CD4-positive, CD25-positive, alpha-beta regulatory T cell (primary cell): Measurements from ENCODE around the gene OSBP2. TPM values are rescaled to one million over a fixed set of nuclear protein-coding genes. Genes with fewer than 3 reads are reported as not detected.
"Not testable (repeated sequence)": the region's sequence is repeated elsewhere in the genome, so short reads cannot be mapped to it uniquely, and the experiment has no call there.

Experiments used
- ATAC-seq, 2 donors: fragments of 150-1000 bp; cut with Tn5 transposase; one replicate each; pipeline ENCODE4 v1.10.0; 2021; ENCODE audit warnings: low read depth in 2 of 2, moderate number of reproducible peaks in 2 of 2, moderate library complexity in 1 of 2
- DNase-seq, 3 donors: peaks; one replicate each; pipeline versions ENCODE4 v3.0.0 to v3.0.0-alpha.2; 2012 to 2022; ENCODE audit warnings: mixed read lengths in 1 of 3
- H3K27ac ChIP-seq: one replicate; pipeline ENCODE4 v1.7.0; 2013; ENCODE audit warnings: mild to moderate bottlenecking, low read length; ENCODE audit not compliant: insufficient read depth, poor library complexity, severe bottlenecking
- H3K27me3 ChIP-seq: one replicate; pipeline ENCODE4 v1.7.0; 2013; ENCODE audit warnings: low read length; ENCODE audit not compliant: control insufficient read depth, insufficient read depth
- H3K36me3 ChIP-seq: one replicate; pipeline ENCODE4 v1.7.0; 2013; ENCODE audit warnings: mild to moderate bottlenecking, low read length, moderate library complexity; ENCODE audit not compliant: control insufficient read depth, insufficient read depth
- H3K4me1 ChIP-seq: 2 replicates; pipeline ENCODE4 v1.7.0; 2013; ENCODE audit warnings: mild to moderate bottlenecking, low read length; ENCODE audit not compliant: insufficient read depth, control insufficient read depth, poor library complexity, severe bottlenecking
- H3K4me3 ChIP-seq: one replicate; pipeline ENCODE4 v1.7.0; 2013; ENCODE audit warnings: low read depth, mild to moderate bottlenecking, low read length, moderate library complexity
- H3K9me3 ChIP-seq, 2 experiments: 1 replicate in 1 of 2; 2 replicates in 1 of 2; pipeline ENCODE4 v1.7.0; 2013; ENCODE audit warnings: low read length in 2 of 2, mild to moderate bottlenecking in 1 of 2, moderate library complexity in 1 of 2; ENCODE audit not compliant: control insufficient read depth in 2 of 2
- H3K27ac Mint-ChIP-seq, 3 donors: one replicate each; pipeline ENCODE4 v1.8.0; 2020 to 2022; ENCODE audit warnings: mild to moderate bottlenecking in 3 of 3, mixed read lengths in 3 of 3, moderate library complexity in 2 of 3
- H3K27me3 Mint-ChIP-seq: one replicate; pipeline ENCODE4 v1.8.0; 2022; ENCODE audit warnings: mild to moderate bottlenecking, mixed read lengths
- H3K36me3 Mint-ChIP-seq: one replicate; pipeline ENCODE4 v1.8.0; 2020; ENCODE audit warnings: mixed read lengths
- H3K4me1 Mint-ChIP-seq, 4 donors: one replicate each; pipeline ENCODE4 v1.8.0; 2020 to 2022; ENCODE audit warnings: mixed read lengths in 4 of 4, mild to moderate bottlenecking in 1 of 4
- H3K4me3 Mint-ChIP-seq, 4 donors: one replicate each; pipeline ENCODE4 v1.8.0; 2020 to 2022; ENCODE audit warnings: mild to moderate bottlenecking in 4 of 4, mixed read lengths in 4 of 4, moderate library complexity in 3 of 4
- H3K9me3 Mint-ChIP-seq, 7 donors: one replicate each; pipeline ENCODE4 v1.8.0; 2020 to 2022; ENCODE audit warnings: mixed read lengths in 7 of 7, mild to moderate bottlenecking in 3 of 7, moderate library complexity in 2 of 7
- polyA plus RNA-seq, 4 donors: library from polyadenylated mRNA; unstranded; fragments of 300-500 nt; fragmentation: Illumina TruSeq; gene quantifications; one replicate each; pipeline ENCODE4 v1.2.3, GENCODE V29; 2021
- total RNA-seq: library from RNA; stranded (reverse); gene quantifications from one replicate; pipeline ENCODE4 v1.2.3, GENCODE V29; 2022

Gene OSBP2
- total and polyA plus RNA-seq, 5 donors from 2014 or later = 0.86 to 9.9 (median 1.7) TPM

DNA sequence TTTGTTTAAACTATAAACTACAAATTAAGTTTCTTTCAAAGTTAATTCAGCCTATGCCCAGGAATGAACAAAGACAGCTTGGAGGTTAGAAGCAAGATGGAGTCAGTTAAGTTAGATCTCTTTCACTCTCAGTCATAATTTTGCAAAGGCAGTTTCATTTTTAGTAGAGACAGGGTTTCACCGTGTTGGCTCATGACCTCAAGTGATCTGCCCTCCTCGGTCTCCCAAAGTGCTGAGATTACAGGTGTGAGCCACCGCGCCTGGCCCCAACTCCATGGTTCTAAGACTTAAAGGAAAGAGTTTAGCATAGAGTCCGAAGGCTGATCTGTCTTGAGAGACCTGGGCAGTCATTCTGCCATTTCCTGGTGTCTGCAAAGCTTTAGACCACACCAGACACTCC, 45.8 kb downstream of the OSBP2 start:
- H3K27ac Mint-ChIP-seq = peak overlapping the region; percentile 71 to 80 (median 77)
- H3K9me3 ChIP-seq, H3K36me3 ChIP-seq, H3K27me3 Mint-ChIP-seq, H3K9me3 Mint-ChIP-seq, H3K27me3 ChIP-seq, H3K36me3 Mint-ChIP-seq: not testable (repeated sequence)
- H3K4me3 Mint-ChIP-seq = peak overlapping the region in 3 of 4 donors; percentile 39 to 48 (median 47)
- DNase-seq (peak in 1 of 3 donors; percentile 73), ATAC-seq (peak in 1 of 2 donors; percentile 36)
- Histone ChIP-seq H3K4me1 (peaks cover 30% of the 10 kb centered on the region), H3K27ac (peak overlapping the region; percentile 25), H3K4me3 (peak overlapping the region; percentile 57)
- peaks cover 16 to 43% (median 31%) of the 10 kb centered on the region in 4 donors for H3K4me1 Mint-ChIP-seq

DNA sequence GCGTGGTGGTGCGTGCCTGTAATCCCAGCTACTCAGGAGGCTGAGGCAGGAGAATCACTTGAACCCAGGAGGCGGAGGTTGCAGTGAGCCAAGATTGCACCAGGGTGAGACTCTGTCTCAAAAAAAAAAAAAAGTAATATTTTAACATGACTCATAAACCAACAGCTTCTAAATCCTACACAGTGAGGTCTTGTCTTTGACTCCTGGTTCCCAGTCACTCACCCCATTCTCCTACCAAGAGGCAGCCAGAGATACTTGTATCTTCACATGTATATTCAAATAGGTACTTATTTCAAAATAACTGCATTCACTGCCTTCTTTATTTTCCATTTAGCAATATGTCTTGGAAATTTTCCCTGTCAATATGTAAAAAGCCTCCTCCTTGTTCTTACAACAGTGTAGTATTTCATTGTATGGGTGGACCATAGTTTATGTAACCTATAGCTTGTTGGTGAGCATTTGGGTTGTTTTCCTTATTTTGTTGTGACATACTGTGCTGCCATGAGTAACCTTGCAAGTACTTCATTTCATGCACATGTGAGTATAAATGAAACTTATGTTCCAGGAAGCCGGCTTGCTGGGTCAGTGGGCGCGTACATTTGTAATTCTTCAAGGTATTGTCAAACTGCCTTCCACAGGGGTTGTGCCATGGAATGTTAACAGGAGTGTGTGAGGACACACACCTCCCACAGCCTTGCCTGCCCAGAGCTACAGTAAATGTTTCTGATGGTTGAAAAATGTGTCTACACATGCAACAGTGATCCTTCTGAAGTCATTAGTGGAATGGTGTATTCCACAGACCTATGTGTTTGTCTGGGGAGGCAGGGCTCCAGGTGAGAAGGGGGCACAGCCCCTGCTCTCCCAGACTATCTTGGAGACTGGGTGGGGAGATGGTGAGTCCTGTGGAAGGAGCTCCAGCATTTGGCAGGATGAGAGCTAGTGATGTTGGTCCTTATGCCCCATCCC, 47.9 kb downstream of the OSBP2 start:
- peak overlapping the region in 3 of 4 donors; percentile 14 to 89 (median 34) for H3K4me3 Mint-ChIP-seq
- peak overlapping the region; percentile 3 to 78 (median 63) for H3K27ac Mint-ChIP-seq

DNA sequence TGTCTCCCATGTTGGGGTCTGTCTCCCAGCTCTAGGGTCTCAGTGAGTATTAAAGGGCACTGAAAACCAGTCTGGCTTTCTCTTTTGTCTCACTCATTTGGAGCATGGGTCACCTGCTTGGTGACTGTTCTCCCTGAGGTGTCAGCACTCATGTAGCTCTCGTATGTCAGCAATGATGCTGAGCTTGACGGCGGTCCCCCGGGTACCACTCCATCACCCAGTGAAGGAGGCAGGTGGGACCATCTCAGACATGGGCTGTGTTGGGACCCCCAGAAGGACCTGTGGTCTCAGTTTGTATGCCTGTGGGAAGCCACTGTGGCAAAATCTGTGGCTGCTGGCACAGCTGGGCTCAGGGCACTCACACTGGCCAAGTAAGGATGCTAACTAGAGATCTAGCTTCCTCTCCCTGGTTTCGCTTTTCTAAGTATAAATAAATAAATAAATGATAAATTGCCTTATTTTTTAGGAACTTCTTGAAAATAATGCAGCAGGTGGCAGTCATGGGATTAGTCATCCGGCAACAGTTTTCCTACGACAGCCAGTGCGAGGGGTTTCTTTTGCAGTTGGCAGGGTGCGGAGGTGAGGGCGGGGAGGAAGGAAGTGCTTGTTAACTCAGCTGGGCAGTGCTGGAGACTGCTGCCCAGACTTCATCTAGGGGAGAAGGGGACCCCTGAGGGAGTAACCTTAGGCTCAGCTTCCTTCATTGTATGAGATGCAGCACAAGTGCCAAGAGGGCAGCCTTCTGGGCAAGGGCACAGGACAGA, 48.8 kb downstream of the OSBP2 start:
- Mint-ChIP-seq H3K4me3 (peak overlapping the region in 3 of 4 donors; percentile 56 to 89 (median 61)), H3K27ac (peak overlapping the region; percentile 78 to 88 (median 82)), H3K36me3 (no peaks in the 10 kb centered on the region), H3K4me1 (peaks cover 21 to 49% (median 36%) of the 10 kb centered on the region in 4 donors), H3K27me3 (no peaks in the 10 kb centered on the region), H3K9me3 (no peaks in the 10 kb centered on the region)
- Histone ChIP-seq H3K9me3 (no peaks in the 10 kb centered on the region), H3K4me1 (peaks cover 36% of the 10 kb centered on the region), H3K4me3 (peak overlapping the region; percentile 29), H3K36me3 (no peaks in the 10 kb centered on the region), H3K27me3 (no peaks in the 10 kb centered on the region), H3K27ac (peak overlapping the region; percentile 17)
- peak in 1 of 3 donors; percentile 60 for DNase-seq
- peak in 1 of 2 donors; percentile 25 for ATAC-seq

More for the DNA sequence above, 47.9 kb downstream of the OSBP2 start:
- no peak for ATAC-seq
- Mint-ChIP-seq H3K36me3 (no peaks in the 10 kb centered on the region), H3K4me1 (peaks cover 21 to 49% (median 36%) of the 10 kb centered on the region in 4 donors), H3K27me3 (no peaks in the 10 kb centered on the region), H3K9me3 (no peaks in the 10 kb centered on the region)
- H3K4me3 ChIP-seq = no peak overlapping the region
- peak in 1 of 3 donors; percentile 63 for DNase-seq
- no peaks in the 10 kb centered on the region for H3K36me3 ChIP-seq
- no peaks in the 10 kb centered on the region for H3K9me3 ChIP-seq
- H3K4me1 ChIP-seq = peaks cover 36% of the 10 kb centered on the region
- H3K27ac ChIP-seq = no peak overlapping the region
- H3K27me3 ChIP-seq = no peaks in the 10 kb centered on the region

DNA sequence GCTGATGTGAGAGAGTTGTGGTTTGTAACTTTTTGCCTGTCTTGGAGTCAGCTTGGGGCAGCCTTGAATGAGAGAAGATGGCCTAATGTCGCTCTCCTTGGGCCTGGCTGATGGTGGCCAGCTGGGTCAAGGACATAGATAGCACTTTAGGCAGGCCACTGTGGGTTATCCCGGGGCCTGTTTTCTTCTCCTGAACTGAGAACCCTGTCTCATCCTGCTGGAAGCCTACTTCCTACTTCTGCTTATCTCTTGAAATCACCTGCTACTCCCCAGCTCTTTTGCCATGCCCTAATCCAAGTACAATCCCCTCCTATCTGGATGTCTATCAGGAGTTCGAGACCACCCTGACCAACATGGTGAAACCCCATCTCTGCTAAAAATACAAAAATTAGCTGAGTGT, 49.5 kb downstream of the OSBP2 start:
- Histone ChIP-seq H3K4me1 (peaks cover 36% of the 10 kb centered on the region), H3K27ac (no peak overlapping the region), H3K27me3 (no peaks in the 10 kb centered on the region), H3K4me3 (peak overlapping the region; percentile 29), H3K9me3 (no peaks in the 10 kb centered on the region), H3K36me3 (no peaks in the 10 kb centered on the region)
- peaks cover 21 to 49% (median 36%) of the 10 kb centered on the region in 4 donors for H3K4me1 Mint-ChIP-seq
- H3K27ac Mint-ChIP-seq = peak overlapping the region in 2 of 3 donors; percentile 17 to 60
- H3K9me3 Mint-ChIP-seq = no peaks in the 10 kb centered on the region
- no peaks in the 10 kb centered on the region for H3K36me3 Mint-ChIP-seq
- no peak for DNase-seq
- no peaks in the 10 kb centered on the region for H3K27me3 Mint-ChIP-seq
- no peak for ATAC-seq
- peak overlapping the region in 1 of 4 donors; percentile 61 for H3K4me3 Mint-ChIP-seq

DNA sequence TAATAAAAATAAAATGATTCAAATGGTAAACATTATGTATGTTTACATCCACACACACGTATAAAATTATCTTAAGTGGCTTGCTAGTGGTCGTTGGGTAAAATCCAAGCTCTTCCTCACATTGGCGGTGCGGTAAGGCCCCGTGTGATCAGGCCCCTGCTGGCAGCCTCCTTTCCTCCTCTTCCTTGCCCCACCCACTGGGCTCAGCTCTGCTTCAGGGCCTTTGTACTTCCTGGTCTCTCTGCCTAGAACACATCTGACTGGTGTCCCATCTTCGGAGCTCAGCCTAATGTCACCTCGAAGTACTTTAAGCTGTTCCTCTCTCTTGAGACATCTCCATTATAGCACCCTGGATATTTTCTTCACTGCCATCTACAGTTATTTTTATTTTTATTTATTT, 52.8 kb downstream of the OSBP2 start:
- Histone ChIP-seq H3K4me1 (peaks cover 26% of the 10 kb centered on the region), H3K36me3 (no peaks in the 10 kb centered on the region), H3K4me3 (no peak overlapping the region), H3K27ac (no peak overlapping the region), H3K9me3 (no peaks in the 10 kb centered on the region), H3K27me3 (no peaks in the 10 kb centered on the region)
- H3K9me3 Mint-ChIP-seq = no peaks in the 10 kb centered on the region
- H3K36me3 Mint-ChIP-seq = no peaks in the 10 kb centered on the region
- no peak overlapping the region for H3K4me3 Mint-ChIP-seq
- H3K27ac Mint-ChIP-seq = no peak overlapping the region
- DNase-seq (no peak), ATAC-seq (no peak)
- no peaks in the 10 kb centered on the region for H3K27me3 Mint-ChIP-seq
- peaks cover 15 to 31% (median 23%) of the 10 kb centered on the region in 4 donors for H3K4me1 Mint-ChIP-seq

DNA sequence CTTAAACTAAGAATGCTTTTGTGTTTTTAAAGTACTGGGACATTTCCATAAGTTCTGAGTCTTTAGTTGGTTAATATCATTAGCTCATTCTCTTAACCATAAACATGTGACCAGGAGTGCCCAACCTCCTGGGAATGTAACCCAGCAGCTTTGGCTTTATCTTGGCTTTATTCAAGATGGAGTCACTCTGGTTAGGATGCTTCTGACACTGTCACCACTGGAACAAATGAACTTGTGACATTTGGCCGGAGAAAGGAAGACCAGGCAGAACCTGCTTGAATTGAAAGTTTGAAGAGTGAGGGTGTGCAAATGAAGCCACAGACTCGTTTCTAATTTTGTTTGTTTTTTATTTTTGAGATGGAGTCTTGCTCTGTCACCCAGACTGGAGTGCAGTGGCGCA, 54.6 kb downstream of the OSBP2 start:
- Mint-ChIP-seq H3K27me3 (no peaks in the 10 kb centered on the region), H3K27ac (no peak overlapping the region), H3K4me1 (peaks cover 5 to 21% (median 12%) of the 10 kb centered on the region in 4 donors), H3K9me3 (no peaks in the 10 kb centered on the region), H3K36me3 (no peaks in the 10 kb centered on the region), H3K4me3 (no peak overlapping the region)
- Histone ChIP-seq H3K36me3 (no peaks in the 10 kb centered on the region), H3K4me1 (peaks cover 9% of the 10 kb centered on the region), H3K27ac (no peak overlapping the region), H3K4me3 (no peak overlapping the region), H3K27me3 (no peaks in the 10 kb centered on the region), H3K9me3 (no peaks in the 10 kb centered on the region)
- ATAC-seq = no peak
- DNase-seq = no peak

DNA sequence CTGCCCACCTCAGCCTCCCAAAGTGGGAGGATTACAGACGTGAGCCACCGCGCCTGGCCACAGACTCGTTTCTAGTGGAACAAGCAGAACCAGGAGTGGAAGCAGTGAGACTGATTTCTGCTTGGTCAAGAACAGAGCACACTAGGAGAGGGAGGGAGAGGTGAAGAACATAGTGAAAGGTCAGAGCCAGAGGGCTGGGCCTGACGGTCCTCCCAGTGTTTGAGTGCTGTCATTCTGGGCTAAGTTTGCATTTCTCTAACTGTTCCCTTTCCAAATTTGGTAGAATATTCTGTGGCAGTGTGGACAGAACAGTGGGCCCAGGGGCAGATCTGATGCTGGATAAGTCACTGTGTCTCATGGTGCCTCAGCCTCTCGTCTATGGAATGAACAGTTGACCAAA, 55.2 kb downstream of the OSBP2 start:
- no peaks in the 10 kb centered on the region for H3K36me3 Mint-ChIP-seq
- Histone ChIP-seq H3K4me3 (no peak overlapping the region), H3K27ac (no peak overlapping the region), H3K36me3 (no peaks in the 10 kb centered on the region), H3K4me1 (peaks cover 9% of the 10 kb centered on the region), H3K9me3 (no peaks in the 10 kb centered on the region), H3K27me3 (no peaks in the 10 kb centered on the region)
- H3K27me3 Mint-ChIP-seq = no peaks in the 10 kb centered on the region
- no peaks in the 10 kb centered on the region for H3K9me3 Mint-ChIP-seq
- DNase-seq (no peak), ATAC-seq (no peak)
- peaks cover 5 to 18% (median 9%) of the 10 kb centered on the region in 4 donors for H3K4me1 Mint-ChIP-seq
- H3K27ac Mint-ChIP-seq = no peak overlapping the region
- no peak overlapping the region for H3K4me3 Mint-ChIP-seq
